Ovary (tissue), 9 donors: ENCODE results near the gene DMRTB1. TPM values are rescaled to one million over a fixed set of nuclear protein-coding genes. Genes with fewer than 3 reads are reported as not detected.

Experiments
- DNase-seq, 5 donors: peaks; one replicate each; pipeline ENCODE4 v3.0.0-alpha.2; 2019 to 2020
- H3K27ac ChIP-seq, 2 donors: fragments of 200-600 bp; one replicate each; pipeline versions ENCODE4 v1.5.1 to v1.8.0; 2019 to 2022
- H3K27me3 ChIP-seq: fragments of 200-600 bp; one replicate; pipeline ENCODE4 v1.8.0; 2022
- H3K36me3 ChIP-seq: fragments of 200-600 bp; sonication (generic); one replicate; pipeline ENCODE4 v1.5.1; 2019
- H3K4me1 ChIP-seq: one replicate; pipeline ENCODE4 v1.8.1; 2013; ENCODE audit warnings: mild to moderate bottlenecking, moderate library complexity; ENCODE audit not compliant: insufficient read depth
- H3K4me3 ChIP-seq: fragments of 200-600 bp; sonication (generic); one replicate; pipeline ENCODE4 v1.5.1; 2017
- H3K9me3 ChIP-seq, 2 donors: fragments of 200-600 bp in 1 of 2; sonication (generic) in 1 of 2; one replicate each; pipeline versions ENCODE4 v1.5.1 to v1.8.1; 2013 to 2019; ENCODE audit warnings: mild to moderate bottlenecking in 1 of 2, moderate library complexity in 1 of 2
- EP300 ChIP-seq: sonication (generic); formaldehyde crosslinking; IDR thresholded peaks from one replicate; pipeline ENCODE4 v1.6.1; 2017; ENCODE audit warnings: antibody characterized with exemption
- POLR2A ChIP-seq: fragments of 450-650 bp; IDR thresholded peaks from one replicate; pipeline ENCODE4 v1.6.1; 2017; ENCODE audit warnings: antibody characterized with exemption, mild to moderate bottlenecking, moderate library complexity
- WGBS, 3 donors: extraction: QIAGEN DNeasy Blood & Tissue Kit in 1 of 3; methylation state at CpG; one replicate each; pipeline versions ENCODE4 v1.1.5 to v1.1.7; 2013 to 2017; 5-methylcytosine and 5-hydroxymethylcytosine counted together
- intact Hi-C, 4 donors: fragments of 100-400 bp; cut with DNase I; formaldehyde crosslinking; loops; one replicate each; pipeline versions ENCODE4 v1.11.0 to v1.15.1; 2022 to 2023
- polyA plus RNA-seq, 2 donors: library from polyadenylated mRNA; stranded (reverse); fragments of 200-250 nt in 1 of 2; fragments of 350-450 nt in 1 of 2; fragmentation: Illumina TruSeq in 1 of 2; extraction: RNeasy Lipid Tissue Mini Kit (QIAGEN cat#74804) in 1 of 2; gene quantifications; one replicate each; pipeline ENCODE4 v1.2.3, GENCODE V29; 2013 to 2014
- total RNA-seq, 7 donors: library from RNA; depleted of rRNA in 2 of 7; stranded (reverse); fragments of >200 nt in 2 of 7; fragmentation: NEBNext Ultra II Directional in 3 of 7; extraction: Animal tissue kit (Norgen Biotek cat#: 25700) in 3 of 7; gene quantifications; one replicate each; pipeline versions ENCODE4 v1.1.0 to v1.2.4, GENCODE V29; 2016 to 2023
- TF ChIP-seq, protein P1 (sequence below), 3 donors: fragments of 450-650 bp in 2 of 3; fragments of 200-600 bp in 1 of 3; IDR thresholded peaks; one replicate each; pipeline versions ENCODE4 v1.5.1 to v1.8.0; 2016 to 2022; ENCODE audit warnings: antibody characterized with exemption in 3 of 3, mild to moderate bottlenecking in 1 of 3
- donor health status: DM: no; HTN: no; CAD: no; lungs with moderate emphysema.
- donor health status: DM: no; HTN: no; CAD: no.
- donor health status: Bipolar disorder and iron deficiency.
- donor health status: DM: yes; HTN: yes; CAD: no.
- donor health status: DM: no; HTN: no; CAD: no.
- donor health status: DM: yes; HTN: yes; CAD: no.

The DMRTB1 gene
- total and polyA plus RNA-seq, 9 donors: 0.06 TPM; not detected in 8

DNA sequence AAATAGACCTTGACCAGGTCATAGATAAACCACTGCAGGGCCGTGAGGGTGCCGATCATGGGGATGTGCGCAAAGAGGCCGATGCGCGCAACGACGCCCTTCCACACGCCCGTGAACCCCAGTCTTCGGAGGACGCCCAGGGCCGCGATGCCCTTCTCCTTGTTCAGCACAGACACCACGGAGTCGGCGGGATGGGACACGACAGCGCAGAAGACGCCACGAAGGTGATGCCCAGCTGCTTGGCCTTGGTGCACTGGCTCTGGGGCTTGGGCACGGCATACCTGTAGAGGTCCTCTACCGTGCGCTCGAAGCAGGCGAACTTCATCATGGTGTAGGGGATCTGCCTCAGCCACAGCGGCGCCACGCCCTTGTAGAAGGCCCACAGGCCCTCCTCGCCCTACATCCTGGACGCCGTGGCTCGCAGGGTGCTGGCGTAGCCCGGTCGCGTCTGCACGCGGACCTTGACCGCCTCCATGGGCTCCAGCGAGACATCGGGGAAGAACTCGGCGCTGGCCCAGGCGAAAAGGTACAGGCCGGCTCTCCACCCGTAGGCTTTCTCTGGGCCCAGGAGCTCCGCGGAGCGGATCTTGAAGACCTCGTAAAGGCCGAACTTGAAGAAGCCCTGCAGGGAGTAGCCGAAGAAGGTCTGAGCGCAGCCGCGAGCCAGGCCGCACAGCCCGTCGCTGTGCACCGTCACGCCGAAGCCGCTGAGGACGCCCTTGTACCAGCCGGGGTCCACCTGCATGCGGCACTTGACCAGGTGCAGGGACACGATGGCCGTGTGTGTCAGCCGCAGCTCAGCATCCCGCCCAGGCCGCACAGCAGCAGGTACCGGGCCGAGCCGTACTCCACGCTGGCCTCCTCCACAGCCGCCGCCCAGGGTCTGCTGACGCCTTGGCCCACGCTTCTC is 20.5 kb upstream of the DMRTB1 start:
- 98% methylated on average over 79 of the region's 79 CpGs for WGBS, 3 donors

DNA sequence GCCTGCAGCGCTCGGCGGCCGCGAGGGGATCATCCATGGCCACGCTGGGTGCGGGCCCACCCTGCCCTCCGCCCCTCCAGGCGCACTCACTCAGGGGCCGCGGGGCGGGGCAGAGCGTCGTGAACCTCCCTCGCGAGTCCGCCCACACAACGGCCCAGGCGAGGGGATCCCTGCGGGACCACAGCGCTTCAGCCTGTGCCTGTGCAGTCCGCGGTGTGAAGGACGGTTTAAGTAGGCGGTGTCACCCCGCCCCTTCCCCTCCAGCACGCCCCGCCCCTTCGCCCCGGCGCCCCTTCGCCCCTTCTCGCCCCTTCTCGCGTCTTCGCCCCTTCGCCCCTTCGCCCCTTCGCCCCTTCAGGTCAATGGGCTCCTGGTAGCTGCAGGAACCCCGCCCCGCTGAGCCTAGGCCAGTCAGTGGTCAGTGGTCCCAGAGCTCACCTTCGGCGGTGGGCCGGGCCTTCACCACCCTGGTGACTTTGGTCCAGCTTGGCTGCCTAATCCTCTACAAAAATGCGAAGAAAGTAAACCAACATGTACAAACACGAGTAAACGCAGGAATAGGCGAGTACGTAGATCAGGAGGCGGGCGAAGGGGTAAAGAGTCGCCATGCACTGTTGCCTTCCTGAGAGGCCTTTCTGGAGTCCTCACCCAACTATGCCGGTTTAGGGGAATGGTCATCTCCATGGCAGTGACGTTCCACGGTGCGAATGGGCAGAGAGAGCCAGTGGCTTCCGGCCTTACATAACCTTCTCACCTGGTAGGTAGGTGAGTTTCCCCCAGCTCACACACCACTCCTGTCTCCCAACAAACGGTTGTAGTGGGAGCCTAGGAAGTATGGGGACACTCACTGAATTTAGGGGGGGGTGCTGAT is 19.6 kb upstream of the DMRTB1 start:
- Histone ChIP-seq H3K27me3 (no peaks in the 10 kb centered on the region), H3K9me3 (no peaks in the 10 kb centered on the region), H3K4me3 (no peak overlapping the region), H3K36me3 (no peaks in the 10 kb centered on the region), H3K4me1 (no peaks in the 10 kb centered on the region), H3K27ac (no peak overlapping the region)
- no peak for DNase-seq
- intact Hi-C loops: no loop called here
- TF ChIP-seq, protein P1, sequence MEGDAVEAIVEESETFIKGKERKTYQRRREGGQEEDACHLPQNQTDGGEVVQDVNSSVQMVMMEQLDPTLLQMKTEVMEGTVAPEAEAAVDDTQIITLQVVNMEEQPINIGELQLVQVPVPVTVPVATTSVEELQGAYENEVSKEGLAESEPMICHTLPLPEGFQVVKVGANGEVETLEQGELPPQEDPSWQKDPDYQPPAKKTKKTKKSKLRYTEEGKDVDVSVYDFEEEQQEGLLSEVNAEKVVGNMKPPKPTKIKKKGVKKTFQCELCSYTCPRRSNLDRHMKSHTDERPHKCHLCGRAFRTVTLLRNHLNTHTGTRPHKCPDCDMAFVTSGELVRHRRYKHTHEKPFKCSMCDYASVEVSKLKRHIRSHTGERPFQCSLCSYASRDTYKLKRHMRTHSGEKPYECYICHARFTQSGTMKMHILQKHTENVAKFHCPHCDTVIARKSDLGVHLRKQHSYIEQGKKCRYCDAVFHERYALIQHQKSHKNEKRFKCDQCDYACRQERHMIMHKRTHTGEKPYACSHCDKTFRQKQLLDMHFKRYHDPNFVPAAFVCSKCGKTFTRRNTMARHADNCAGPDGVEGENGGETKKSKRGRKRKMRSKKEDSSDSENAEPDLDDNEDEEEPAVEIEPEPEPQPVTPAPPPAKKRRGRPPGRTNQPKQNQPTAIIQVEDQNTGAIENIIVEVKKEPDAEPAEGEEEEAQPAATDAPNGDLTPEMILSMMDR (IDR thresholded peaks at IDR 0.05): no peak
- TF ChIP-seq POLR2A (no peak), EP300 (no peak)
- 96 to 97% (median 96%) methylated on average over 58 of the region's 58 CpGs for WGBS, 3 donors

More for the DNA sequence above, 20.5 kb upstream of the DMRTB1 start:
- no peaks in the 10 kb centered on the region for H3K36me3 ChIP-seq
- no peak overlapping the region for H3K27ac ChIP-seq
- intact Hi-C loops: no loop called here
- no peaks in the 10 kb centered on the region for H3K4me1 ChIP-seq
- no peaks in the 10 kb centered on the region for H3K27me3 ChIP-seq
- TF ChIP-seq POLR2A: no peak
- TF ChIP-seq, protein P1 (IDR thresholded peaks at IDR 0.05): no peak
- TF ChIP-seq EP300: no peak
- no peak overlapping the region for H3K4me3 ChIP-seq
- no peaks in the 10 kb centered on the region for H3K9me3 ChIP-seq
- DNase-seq: no peak

DNA sequence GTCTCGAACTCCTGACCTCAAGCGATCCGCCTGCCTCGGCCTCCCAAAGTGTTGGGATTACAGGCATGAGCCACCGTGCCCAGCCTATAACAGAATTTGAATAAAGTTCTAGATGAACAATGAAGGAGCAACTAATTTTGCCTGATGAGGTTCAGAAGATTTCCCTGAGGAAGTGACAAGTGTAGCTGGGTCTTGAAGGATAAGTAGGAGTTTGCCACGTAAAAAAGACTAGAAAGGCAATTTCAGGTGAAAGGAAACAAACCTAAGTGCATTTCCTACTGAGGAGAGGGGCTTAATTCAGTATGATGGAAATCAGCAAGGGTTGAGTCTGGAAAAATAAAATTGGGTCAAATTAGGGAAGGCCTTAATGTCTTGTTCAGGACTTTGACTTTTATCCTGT is 18.6 kb upstream of the DMRTB1 start:
- H3K27me3 ChIP-seq: no peaks in the 10 kb centered on the region
- H3K27ac ChIP-seq: no peak overlapping the region
- H3K36me3 ChIP-seq: no peaks in the 10 kb centered on the region
- no peak for DNase-seq
- no peaks in the 10 kb centered on the region for H3K4me1 ChIP-seq
- no peak overlapping the region for H3K4me3 ChIP-seq
- TF ChIP-seq POLR2A (no peak), EP300 (no peak)
- TF ChIP-seq, protein P1 (IDR thresholded peaks at IDR 0.05): no peak
- WGBS, 3 donors: 96 to 97% (median 97%) methylated on average over 6 of the region's 6 CpGs
- intact Hi-C loops: no loop called here
- H3K9me3 ChIP-seq: no peaks in the 10 kb centered on the region

DNA sequence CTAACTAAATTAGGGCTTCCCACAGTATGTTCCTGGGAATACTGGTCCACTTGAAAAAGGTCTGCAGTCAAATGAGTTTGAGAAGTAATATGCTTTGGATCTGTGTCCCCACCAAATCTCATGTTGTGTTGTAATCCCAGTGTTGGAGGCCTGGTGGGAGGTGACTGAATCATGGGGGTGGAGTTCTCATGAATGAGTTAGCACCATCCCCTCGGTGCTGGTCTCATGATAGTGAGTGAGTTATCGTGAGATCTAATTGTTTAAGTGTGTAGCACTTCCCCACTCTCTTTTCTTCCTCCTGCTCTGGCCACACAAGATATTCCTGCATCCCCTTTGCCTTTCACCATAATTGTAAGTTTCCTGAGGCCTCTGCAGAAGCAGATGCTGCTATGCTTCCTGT is 16.9 kb upstream of the DMRTB1 start:
- H3K27ac ChIP-seq: no peak overlapping the region
- no peaks in the 10 kb centered on the region for H3K9me3 ChIP-seq
- no peak for DNase-seq
- TF ChIP-seq POLR2A (no peak), EP300 (no peak)
- TF ChIP-seq, protein P1 (IDR thresholded peaks at IDR 0.05): no peak
- H3K4me1 ChIP-seq: no peaks in the 10 kb centered on the region
- 23 to 36% (median 35%) methylated on average over 2 of the region's 2 CpGs for WGBS, 3 donors
- H3K4me3 ChIP-seq: no peak overlapping the region
- no peaks in the 10 kb centered on the region for H3K36me3 ChIP-seq
- intact Hi-C loops: no loop called here
- H3K27me3 ChIP-seq: no peaks in the 10 kb centered on the region
